ENCODE measurements around the gene TSPAN11.
A peak's percentile ranks its signal among the peaks of the same experiment; 100 is the strongest.

Gene TSPAN11

GRCh38 chr12:30900351-30900750, 26.2 kb upstream of the TSPAN11 start:
- no peak for DNase-seq (ENCODE audit: low read depth in 2 of 2)
- H3K4me3 ChIP-seq (replicated peaks in 1 of 2; ENCODE audit: low read depth in 2 of 2, low read length in 2 of 2) = no peak overlapping the region
- no peak for TF ChIP-seq CTCF (IDR thresholded peaks at IDR 0.05; ENCODE audit: low read depth, low read length)

- no peak overlapping the region for H3K4me3 ChIP-seq (replicated peaks in 1 of 2; ENCODE audit: low read depth in 2 of 2, low read length in 2 of 2)
- no peak for DNase-seq (ENCODE audit: low read depth in 2 of 2)
- TF ChIP-seq CTCF (IDR thresholded peaks at IDR 0.05; ENCODE audit: low read depth, low read length) = no peak
These were observed 24.5 kb upstream of the TSPAN11 start for GRCh38 chr12:30902001-30902400.

- no peak for TF ChIP-seq CTCF (IDR thresholded peaks at IDR 0.05; ENCODE audit: low read depth, low read length)
- H3K4me3 ChIP-seq (replicated peaks in 1 of 2; ENCODE audit: low read depth in 2 of 2, low read length in 2 of 2) = no peak overlapping the region
These were observed 24.0 kb upstream of the TSPAN11 start for GRCh38 chr12:30902596-30902995.

GRCh38 chr12:30905463-30906009, 21.0 kb upstream of the TSPAN11 start:
- no peak for DNase-seq (ENCODE audit: low read depth in 2 of 2)

More at GRCh38 chr12:30902596-30902995, 24.0 kb upstream of the TSPAN11 start:
- DNase-seq (ENCODE audit: low read depth in 2 of 2) = no peak

GRCh38 chr12:30908076-30908721, 18.3 kb upstream of the TSPAN11 start:
- no peak for TF ChIP-seq CTCF (IDR thresholded peaks at IDR 0.05; ENCODE audit: low read depth, low read length)
- no peak for DNase-seq (ENCODE audit: low read depth in 2 of 2)
- H3K4me3 ChIP-seq (replicated peaks in 1 of 2; ENCODE audit: low read depth in 2 of 2, low read length in 2 of 2) = no peak overlapping the region

More at GRCh38 chr12:30905463-30906009, 21.0 kb upstream of the TSPAN11 start:
- H3K4me3 ChIP-seq (replicated peaks in 1 of 2; ENCODE audit: low read depth in 2 of 2, low read length in 2 of 2) = no peak overlapping the region
- no peak for TF ChIP-seq CTCF (IDR thresholded peaks at IDR 0.05; ENCODE audit: low read depth, low read length)

- peak; percentile 44 to 95 for DNase-seq (ENCODE audit: low read depth in 2 of 2)
These were observed 17.7 kb upstream of the TSPAN11 start for GRCh38 chr12:30908722-30909348.

More at GRCh38 chr12:30908722-30909348, 17.7 kb upstream of the TSPAN11 start:
- H3K4me3 ChIP-seq (replicated peaks in 1 of 2; ENCODE audit: low read depth in 2 of 2, low read length in 2 of 2) = no peak overlapping the region
- no peak for TF ChIP-seq CTCF (IDR thresholded peaks at IDR 0.05; ENCODE audit: low read depth, low read length)

Measured in cardiac fibroblast (primary cell).